ENCODE measurements around the gene ARHGAP25.

ARHGAP25 gene

DNA sequence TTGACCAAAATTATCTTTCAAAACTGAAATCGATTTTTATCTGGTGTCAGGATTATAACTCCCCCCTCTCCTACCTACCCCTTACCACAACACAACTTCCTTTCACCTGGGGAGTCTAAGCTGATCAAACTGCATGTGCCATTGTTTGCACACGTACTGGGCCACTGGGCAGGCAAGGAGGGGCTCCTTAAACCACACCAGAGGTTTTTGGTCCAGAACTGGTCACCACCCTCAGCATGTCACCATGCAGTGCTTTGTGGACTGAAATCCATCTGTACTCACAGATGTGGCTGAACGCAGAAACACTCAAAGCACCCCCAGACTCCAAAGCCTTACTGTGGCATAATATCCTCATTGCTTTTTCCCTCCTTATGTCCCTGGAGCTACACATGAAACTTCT lies 13.9 kb upstream of the ARHGAP25 start:
- no peak for DNase-seq

DNA sequence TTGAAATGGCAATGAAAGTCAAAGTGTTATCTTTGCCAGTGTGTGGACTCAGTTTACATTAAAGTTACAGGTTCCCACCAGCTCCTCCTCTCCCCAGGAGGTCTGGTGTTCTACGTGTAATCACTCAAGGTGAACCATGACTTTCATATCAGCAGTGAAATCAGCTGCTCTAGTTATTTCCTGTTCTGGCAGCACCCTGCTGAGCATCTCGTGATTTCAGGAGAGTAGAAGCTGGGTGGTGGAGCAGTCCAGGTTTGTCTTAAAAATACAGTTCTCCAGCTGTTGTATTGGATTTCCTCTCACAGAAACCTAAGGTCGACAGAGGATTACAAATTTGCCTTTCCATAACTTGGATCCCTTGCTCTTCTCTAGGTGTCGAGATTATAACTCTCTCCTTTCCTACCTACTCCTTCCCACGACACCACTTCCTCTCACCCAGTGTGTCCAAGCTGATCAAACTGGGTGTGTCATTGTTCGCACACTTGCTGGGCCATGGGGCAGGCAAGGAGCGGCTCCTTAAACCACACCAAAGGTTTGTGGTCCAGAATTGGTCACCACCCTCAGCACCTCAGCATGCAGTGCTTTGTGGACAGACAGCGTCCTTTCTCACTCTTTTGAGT lies 13.0 kb upstream of the ARHGAP25 start:
- DNase-seq: no peak

DNA sequence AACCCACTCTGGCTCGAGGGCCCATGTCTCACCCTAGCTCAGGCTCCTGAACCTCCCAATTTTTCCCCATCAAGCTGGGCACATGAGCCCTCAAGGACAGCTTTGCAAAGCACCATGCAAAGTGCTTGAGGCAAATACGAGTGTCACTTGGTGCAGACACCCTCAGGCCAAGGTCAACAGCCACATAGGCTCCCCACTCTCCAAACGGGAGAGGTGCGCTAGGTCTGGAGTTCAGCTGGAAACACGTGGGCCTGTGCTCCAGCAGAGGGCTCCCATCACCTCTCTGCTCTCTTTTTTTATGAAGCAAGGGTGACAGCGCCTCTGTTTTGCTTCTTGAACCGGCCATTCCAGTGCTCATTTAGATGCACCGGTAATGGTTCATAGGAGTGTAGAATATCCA lies 11.9 kb upstream of the ARHGAP25 start:
- DNase-seq: no peak

DNA sequence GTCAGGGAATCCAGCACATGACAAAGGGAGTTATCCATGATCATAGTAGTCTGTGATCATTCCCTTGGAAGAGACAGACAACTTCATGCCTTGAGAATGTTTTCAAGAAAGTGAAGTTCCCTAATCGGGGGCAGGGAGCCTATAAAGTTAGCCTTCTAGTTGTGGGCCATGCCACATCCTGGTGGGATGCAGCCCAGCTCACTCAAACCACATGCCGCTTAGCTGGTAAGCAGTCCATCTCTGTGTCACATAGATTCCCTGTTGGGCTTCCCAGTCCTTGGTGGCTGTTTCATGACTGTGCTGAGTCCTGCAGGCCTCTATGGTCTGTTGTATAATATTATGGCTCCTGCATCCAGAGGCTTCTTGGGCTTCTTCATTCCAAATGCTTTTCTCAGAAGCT lies 11.4 kb upstream of the ARHGAP25 start:
- DNase-seq: no peak

DNA sequence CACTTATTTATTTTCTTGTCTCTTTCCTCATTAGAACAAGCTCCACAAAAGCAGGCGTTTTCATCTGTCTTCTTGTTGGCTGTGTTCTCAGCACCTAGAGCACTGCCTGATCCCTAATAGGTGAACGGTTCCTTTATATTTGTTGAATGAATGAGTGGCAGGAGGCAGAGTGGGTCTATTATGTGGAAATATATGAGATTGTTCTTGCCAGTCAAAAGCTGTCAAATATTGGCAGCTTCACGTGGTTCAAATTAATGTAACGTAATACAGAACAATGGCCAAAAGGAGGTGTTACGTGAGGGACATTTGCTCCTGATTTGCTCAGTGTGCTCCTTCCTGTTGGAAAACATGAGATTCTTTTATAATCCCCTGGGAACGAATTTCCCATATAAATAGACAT lies 8.5 kb upstream of the ARHGAP25 start:
- DNase-seq: no peak

DNA sequence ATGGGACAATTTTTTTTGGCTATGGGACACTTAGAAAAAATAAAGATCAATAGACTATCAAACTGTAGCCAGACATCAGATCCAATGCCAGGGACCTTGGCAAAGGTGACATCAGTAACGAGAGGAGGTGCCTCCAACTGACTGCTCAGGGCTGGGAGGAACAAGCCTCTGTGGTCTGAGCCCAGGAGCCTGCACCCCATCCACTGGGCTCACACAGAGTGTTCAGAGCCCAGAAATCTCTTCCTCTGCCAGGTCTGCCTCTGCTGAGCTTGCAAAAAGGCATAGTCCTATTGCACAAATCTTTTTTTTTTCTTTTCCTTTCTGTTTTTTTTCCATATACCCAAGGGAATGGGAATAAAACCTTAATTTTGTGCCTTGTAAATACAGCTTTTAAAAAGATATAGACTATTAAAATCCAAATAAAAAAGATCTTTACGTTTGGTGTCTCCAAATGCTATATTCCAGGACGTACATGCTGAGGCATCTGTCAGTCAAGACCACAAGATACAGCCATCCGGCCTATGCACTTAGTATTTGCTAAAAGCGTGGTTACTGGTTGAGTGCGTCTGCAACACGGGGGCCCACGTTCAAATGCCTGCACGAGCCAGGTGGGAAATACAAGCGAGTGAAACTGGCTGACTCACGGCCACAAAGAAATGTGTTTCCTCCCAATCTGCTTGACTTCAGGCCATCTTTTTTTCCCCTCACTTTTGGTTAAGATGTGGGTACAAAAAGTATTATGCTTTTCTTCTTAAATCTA lies 7.8 kb upstream of the ARHGAP25 start:
- no peak for DNase-seq

DNA sequence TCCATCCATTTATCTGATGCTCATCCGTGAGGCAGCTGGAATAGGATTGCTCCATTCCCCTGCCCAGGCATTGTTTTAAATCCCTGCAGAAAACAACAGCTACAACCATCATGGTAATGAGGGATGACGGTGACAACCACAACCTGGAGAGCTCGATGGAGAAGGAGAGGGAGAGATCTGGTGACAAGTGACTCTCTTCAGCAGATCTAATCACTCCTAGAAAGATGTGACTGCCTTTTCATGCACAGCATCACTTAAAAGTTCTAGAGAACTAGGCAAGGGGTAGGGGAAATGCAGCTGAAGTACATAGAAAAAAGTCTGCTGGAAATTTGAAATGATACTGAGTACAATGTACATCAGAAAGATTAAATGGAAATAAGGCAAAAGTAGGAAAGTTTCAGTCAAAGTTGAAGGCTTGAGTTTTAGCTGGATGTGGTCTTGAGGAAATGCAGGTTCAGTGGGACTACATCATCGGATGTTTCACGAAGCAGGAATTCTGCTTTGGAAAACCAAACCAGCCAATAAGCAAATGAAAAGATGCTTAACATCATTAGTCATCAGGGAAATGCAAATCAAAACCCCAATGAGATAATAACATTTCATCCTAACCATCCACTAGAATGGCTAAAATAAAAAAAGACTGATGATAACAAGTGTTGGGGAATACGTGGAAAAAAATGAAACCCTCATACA lies 6.8 kb upstream of the ARHGAP25 start:
- DNase-seq: no peak

DNA sequence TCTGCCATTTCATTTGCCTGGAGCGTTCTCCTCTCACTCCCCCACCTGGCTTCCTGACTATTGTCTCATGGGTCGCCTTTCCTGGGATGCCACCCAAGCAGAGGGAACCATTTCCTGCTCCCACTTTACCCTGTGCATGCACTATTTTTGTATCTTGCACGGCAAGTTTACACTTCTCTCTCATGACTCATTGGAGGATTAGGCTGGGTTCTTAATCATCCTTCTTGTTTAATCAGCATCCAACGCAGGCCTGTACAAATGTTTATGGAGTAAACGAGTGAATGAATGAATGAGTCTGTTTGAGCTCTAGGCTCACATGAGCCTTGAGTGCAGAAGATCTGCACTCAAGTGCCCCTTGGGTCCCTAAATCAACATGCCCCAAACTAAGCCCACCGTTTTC lies 3.8 kb upstream of the ARHGAP25 start:
- DNase-seq: no peak

DNA sequence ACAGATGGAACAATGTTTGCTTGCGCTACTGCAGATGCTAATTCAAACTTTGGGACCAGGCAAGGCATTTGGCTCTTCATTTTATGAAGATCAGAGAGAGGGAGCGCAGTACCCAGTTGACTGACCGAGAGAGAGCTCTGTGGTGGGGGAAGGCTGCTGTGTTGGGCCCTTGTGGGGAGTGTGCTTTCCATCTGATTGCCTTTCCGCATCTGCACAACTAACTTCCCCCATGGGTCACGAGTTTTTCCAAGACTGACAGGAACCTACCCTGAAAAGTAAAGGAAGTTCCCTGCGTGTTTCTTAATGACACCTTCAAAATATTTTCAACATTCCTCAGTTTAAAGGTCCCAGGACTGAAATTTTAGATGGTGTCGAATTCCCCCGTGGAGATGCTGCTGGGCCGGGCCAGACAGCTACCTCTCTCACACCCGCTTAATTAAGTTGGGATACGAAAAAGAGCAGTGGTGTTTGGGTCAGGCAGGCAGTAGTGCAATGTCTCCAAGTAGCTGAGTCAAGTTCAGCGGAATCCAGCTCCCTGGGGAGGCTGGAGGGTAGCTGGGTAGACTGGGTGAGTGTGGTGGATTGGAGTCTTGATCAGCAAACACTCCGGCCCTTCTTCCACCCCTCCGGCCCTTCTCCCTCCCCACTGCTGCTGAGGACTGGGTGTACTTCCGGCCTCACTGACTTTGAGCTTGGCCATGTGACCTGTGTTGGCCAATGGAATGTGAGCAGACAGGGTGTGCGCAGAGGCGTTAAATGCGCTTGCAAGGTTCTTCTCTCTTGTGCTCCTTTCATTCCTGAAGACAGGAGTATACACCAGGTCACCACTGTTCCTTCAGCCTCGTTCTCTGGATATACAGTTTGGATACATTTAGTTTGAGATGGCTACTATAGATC lies 2.3 kb upstream of the ARHGAP25 start:
- DNase-seq: no peak

DNA sequence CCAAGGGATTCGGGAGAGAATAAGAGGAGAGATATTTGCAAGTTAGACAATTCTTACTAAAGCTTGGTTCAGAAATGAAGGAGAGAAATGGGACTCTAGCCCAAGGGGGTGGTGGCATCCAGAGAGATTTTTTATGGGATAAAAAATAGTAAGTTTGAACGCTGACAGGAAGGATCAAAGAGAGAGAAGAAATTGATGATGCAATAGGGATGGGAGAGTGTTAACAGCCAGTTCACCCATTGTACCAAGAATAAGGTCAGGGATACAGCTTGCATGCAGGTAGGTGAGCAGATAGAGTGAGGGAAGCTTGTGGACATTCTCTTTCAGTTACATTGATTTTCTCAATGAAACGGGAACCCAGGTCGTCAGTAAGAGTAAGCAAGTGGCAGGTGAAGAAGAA lies 1.2 kb upstream of the ARHGAP25 start:
- DNase-seq: no peak

DNA sequence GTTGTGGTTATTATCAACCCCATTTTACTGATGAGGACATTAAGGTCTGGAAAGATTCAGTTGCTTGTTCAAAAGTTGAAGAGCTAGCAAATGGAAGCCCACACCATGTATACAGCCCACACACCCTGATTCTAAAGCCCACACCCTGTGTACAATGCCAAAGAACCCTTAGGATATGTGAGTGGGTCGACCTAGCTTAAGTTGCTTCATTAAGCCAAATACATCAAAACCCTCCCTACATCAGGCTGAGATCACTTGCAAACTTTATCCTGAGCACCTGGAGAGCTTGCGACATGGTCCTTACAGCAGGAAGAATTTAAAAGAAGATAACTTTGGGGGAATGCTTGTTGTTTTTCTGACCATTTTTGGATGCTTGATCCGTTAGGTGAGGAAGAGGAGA lies 435 bp upstream of the ARHGAP25 start:
- DNase-seq: no peak

DNA sequence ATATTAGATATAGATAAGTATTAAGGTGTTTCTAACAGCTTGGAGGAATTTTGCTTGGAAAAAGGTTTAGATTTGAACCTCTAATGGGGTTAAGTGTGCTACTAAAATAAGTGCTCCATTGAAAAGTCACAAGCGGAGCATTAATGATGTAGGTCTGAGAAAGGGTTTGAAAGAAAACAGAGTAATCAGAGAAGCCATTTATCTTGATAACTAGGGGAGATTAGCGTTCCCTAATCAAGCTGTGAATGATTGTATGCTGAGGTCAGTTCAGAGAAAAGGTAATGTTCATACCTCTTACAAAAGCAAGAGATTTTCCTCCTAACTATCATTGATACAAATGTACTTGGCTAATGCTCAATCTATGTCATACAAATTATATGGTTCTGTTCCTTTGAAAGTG lies 1.5 kb downstream of the ARHGAP25 start:
- no peak for DNase-seq

DNA sequence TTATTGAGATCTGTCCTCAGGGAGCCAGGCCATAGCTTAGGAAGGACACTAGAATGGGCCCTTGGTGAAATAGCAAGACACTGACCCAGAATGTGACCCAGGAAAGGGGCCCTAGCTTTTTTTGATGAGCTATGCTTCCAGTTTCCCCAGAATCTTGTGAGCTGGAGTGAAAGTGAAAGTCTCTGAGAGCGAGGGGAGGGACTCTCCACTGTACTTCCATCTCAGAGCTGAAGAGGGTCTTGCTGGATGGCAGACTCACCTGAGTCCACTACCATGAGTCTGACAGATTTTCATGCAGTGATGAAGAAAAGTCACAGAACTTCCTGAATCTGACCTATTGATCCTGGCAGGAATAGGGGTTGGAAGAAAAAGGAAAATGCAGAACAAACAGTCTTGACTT lies 3.1 kb downstream of the ARHGAP25 start:
- DNase-seq: no peak

DNA sequence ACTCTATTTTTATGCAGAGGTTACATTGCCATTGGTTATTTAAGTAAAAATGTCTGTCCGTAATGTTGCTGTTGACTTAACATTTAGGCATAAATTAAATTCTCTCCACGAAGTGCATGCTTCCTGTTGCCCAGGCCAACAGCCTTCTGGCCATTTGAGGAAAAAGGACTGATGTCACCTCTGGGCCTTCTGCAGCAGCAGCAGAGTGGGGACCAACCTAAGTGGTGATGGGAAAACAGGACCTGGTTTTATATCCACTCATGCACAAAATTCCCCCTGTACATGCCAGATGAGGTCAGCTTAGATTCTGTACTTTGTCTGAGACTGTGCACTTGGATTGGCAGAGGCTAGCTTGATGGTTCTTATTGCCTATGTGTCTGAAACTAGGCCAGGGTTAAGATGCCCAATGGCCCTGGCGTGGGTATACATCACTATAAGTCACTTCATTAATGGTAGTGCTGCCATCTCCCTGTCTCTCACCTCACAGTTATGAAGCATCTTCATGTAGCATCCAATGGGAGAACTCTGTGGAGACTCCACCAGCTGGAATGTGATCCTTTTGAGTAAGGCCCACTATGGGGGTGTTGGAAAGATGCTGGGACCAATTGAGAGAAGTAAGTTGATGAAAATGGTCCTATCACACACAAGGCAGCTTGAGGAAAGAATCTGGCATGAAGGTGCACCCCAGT lies 4.4 kb downstream of the ARHGAP25 start:
- no peak for DNase-seq

DNA sequence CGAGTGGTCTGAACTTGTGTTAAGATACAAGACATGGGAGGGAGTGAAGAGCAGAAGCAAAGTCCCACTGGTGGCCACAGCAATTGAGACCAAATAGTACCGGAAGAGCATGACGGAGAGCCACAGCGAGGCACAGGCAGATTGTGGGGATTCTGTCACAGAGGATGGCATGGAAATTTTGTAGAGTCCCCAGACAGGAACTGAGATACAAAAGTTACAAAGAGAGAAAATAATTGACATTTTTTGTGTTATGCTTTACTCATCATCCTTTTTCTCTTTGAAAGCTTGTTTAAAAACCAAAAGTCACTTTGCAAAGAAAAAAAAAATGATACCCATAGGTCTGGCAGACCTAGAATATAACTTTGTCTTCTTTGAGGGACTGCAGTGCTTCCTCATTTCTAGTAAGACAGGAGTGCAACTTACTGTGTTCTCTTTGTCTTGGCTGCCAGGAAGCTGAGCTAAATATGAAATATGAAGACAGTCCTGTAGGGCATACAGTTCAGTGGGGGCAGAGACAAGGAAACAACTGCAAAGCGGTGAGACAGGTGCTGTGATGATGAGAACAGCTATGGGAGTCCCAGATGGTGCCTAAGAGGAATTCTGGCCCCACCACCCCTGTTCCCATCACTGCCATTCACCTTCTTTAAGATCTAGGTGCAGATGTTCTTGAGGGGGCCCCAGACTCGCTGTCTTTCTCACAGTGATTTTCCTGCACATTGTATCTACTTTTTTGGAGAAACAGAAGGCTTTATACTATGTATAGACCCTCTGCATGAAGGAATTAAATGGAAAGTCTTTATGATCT lies 5.2 kb downstream of the ARHGAP25 start:
- DNase-seq: no peak

DNA sequence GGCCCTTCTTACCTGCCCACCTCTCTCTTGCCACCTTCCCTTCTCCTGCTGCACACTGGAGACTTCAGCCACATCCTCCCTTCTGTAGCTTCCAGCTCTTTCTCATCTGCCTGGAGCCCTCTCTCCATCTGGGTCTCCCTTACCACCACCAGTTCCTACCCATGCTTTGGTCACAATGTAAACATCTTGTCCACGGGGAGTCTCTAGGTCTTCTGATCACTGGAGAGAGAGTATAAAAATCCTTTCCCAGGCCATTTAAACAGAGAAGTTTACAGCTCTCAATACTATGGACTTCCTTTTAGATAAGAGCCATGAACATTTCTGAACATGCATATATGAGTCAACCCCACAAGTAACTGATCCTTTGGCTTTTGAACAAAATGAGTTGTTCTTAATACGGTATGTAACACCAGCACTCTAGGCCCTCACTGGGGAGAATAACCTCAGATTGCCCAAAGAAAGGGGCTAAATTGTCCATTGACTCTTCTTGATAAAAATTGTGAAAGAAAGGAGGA lies 5.8 kb downstream of the ARHGAP25 start:
- DNase-seq: no peak

DNA sequence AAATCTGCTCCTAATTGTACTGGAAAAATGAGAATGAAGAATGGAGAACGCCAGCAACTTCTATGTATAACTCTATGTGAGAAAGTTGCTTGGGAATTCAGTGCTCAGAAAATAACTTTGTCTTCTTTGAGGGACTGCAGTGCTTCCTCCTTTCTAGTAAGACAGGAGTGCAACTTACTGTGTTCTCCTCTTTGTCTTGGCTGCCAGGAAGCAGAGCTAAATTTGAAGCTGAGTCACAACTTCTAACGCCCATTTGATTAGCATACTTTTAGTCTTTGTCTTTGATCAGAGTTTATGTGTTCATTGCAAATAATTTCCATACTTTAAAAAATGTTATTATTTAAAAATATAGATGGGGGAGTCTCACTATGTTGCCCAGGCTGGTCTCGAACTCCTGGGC lies 6.6 kb downstream of the ARHGAP25 start:
- DNase-seq: no peak

DNA sequence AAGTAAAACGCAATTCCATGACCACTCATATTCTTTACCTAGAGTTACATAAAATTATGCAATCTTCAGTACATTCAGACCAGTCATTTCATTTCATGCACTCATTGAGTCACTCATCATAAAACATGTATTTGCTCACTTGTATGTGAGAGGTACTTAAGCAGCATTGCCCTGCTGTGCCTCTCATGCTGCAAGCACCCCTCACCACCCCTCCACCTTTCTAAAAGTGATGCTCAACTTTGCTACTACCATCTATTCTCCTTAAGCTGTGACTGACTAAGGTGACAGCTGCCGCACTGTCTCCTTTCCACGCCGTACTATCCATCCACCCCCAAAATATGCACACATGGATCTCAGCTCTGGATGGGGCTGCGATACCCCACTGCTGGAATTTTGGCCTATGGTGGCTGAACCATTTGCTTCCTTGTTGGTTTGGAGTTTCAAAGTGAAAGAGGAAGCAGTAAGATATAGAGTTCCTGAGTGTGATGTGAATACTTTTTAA lies 7.2 kb downstream of the ARHGAP25 start:
- no peak for DNase-seq

DNA sequence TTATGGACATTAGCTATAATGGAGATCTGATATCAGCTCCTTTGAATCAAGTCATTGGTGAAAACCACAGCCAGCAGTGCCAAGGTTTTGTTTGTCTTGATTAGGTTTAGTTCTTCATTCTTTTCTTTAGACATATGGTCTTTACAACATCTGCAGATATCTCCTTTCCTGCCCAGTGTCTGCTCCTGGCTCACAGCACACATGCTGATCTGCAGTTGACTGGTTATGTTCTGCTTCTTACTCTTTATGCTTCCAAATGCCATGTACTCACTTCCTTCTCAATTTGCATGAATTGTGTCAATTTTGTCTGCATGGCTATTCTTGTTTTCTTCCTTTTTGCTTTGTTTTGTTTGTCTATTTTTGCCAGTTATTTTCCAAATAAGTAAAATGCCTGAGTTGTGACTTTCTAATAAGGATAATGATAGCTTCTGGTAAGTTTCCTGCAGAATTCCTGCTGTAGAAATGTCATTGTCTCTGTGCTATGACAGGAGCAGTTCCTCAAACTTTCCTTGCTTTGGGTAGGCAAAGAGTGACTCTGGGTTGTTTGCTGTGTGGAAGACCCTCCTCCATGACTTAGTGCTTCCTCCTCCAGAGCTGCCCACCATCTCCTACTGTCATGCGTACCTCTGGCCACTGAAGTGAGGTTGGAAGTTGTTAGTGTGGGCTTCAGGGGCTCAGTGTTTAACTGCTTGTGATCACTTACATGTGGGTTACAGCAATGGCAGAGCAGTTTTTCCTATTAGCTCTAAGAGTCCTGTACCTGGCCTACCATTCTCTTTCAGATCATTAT lies 8.2 kb downstream of the ARHGAP25 start:
- DNase-seq: no peak

DNA sequence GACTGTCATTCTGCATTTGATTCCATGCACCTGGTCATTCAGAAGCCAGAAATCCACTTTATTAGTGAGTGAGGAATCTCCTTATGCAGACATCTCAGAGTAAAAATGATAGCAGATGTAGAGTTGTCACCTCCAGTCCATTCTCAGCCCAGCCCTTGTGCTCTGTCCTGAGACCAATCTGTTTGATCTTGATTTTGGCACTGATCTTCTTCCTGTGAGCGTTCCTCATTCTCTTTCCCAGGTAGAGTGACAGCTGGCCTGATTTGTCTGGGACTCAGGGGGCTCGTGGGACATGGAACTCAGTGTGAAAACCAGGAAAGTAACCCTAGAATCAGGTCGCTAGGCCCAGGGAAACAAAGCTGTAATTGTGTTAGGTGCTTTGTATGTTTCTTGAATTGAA lies 8.9 kb downstream of the ARHGAP25 start:
- no peak for DNase-seq

All from kidney glomerular epithelial cell (primary cell).